HG03025 (cell line): ENCODE data around the gene S1PR4.
"Not testable (repeated sequence)": the region's sequence is repeated elsewhere in the genome, so short reads cannot be mapped to it uniquely, and the experiment has no call there.

Experiments used
- ATAC-seq: cut with Tn5 transposase; IDR thresholded peaks from one replicate; pipeline ENCODE4 v1.9.1; 2021; ENCODE audit warnings: mild to moderate bottlenecking, moderate library complexity; ENCODE audit not compliant: unreplicated experiment, low FRiP score

S1PR4 gene

GRCh38 chr19:3210347-3211017 lies 31.9 kb downstream of the S1PR4 start:
- ATAC-seq: no peak

GRCh38 chr19:3211191-3211590 lies 32.6 kb downstream of the S1PR4 start:
- no peak for ATAC-seq

DNA sequence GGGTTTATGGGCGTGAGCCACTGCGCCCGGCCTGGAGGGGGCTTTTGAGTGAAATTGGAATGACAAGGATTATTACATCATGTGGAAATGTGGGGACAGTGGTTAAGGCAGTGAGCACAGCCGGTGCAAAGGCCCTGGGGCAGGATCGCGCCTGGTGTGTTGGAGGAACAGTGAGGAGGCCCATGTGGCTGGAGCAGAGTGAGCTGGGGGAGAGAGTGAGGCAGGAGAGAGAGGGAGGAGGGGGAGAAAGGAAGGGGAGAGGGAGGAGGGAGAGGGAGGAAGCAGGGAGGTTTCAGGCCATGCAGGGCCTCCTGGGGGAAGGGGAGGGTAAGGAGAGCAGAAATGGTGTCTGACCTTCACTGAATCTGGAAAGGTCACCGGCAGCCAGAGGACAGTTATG lies 34.6 kb downstream of the S1PR4 start:
- no peak for ATAC-seq

GRCh38 chr19:3216874-3217273 lies 38.3 kb downstream of the S1PR4 start:
- no peak for ATAC-seq

- ATAC-seq: no peak
Measured at GRCh38 chr19:3220576-3220975, 42.0 kb downstream of the S1PR4 start.

DNA sequence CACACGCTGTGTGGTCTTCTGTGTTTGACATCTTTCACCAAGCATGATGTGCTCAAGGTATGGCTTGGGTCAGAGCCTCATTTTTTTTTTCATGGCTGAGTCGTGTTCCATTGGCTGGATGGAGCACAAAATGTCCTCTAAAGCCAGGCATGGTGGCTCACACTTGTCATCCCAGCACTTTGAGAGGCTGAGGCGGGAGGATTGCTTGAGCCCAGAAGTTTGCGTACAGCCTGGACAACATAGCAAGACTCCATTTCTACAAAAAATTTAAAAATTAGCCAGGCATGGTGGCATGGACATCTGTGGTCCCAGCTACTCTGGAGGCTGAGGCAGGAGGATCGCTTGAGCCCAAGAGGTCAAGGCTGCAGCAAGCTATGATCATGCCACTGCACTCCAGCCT lies 43.0 kb downstream of the S1PR4 start:
- not testable (repeated sequence) for ATAC-seq

DNA sequence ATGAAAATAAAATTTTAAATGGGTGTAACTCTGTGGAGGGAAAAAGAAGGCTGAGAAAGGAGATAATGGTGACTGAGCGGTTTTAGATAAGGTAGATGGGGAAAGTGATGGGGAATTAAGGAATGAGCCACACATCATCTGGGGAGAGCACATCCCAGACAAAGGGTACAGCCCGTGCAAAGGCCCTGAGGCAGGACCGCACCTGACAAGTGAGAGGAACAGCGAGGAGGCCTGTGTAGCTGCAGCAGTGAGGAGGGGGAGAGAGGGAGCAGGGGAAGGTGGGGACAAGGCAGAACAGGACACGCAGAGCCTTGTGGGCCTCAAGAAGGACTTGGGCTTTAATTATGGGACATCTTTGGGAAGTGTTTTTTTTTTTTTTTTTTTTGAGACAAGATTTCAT lies 44.1 kb downstream of the S1PR4 start:
- no peak for ATAC-seq

- no peak for ATAC-seq
Measured at GRCh38 chr19:3224346-3225168, 46.0 kb downstream of the S1PR4 start, which contains the start of gene CELF5. TSS of gene CELF5 (plus strand) at chr19:3224661. CDS start at chr19:3224740, 79 bp downstream.

GRCh38 chr19:3225169-3225485 lies 46.6 kb downstream of the S1PR4 start:
- ATAC-seq: no peak

- ATAC-seq: no peak
Measured at GRCh38 chr19:3225677-3226093, 47.1 kb downstream of the S1PR4 start.

- no peak for ATAC-seq
Measured at GRCh38 chr19:3227054-3227626, 48.6 kb downstream of the S1PR4 start.

DNA sequence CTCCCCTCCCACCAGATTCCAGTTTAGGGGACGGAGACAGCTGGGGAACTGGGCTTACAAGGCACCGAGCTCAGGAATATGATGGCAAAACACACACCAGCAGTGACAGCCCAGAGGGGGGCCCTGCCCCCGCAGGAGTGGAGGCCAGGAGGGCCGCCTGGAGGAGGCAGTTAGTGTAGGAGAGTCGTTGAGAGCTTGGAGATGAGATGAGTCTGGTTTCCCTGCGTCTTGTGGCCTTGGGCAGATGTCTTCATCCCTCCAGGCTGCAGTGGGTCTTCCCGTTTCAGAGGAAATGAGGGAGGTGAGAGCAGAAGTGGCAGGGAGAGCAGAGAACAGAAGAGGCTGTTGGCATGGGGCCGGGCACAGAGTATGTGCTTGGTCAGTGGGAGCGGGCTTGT lies 50.8 kb downstream of the S1PR4 start:
- no peak for ATAC-seq
